WTC11 (cell line): Measurements from ENCODE around the gene LYZ.

ENCODE experiments used
- ATF3 ChIP-seq: sonication (generic); formaldehyde crosslinking; conservative IDR thresholded peaks from 2 replicates; pipeline ENCODE4 v1.8.1; 2022; ENCODE audit warnings: mild to moderate bottlenecking, missing genetic modification reagents
- ATF6 ChIP-seq: sonication (generic); formaldehyde crosslinking; IDR thresholded peaks from 2 replicates; pipeline ENCODE4 v1.8.1; 2023; ENCODE audit warnings: mild to moderate bottlenecking, missing genetic modification reagents
- CBFB ChIP-seq: sonication (generic); formaldehyde crosslinking; IDR thresholded peaks from 2 replicates; pipeline ENCODE4 v1.8.1; 2022; ENCODE audit warnings: mild to moderate bottlenecking, low read depth, missing genetic modification reagents
- ESRRA ChIP-seq: sonication (generic); formaldehyde crosslinking; IDR thresholded peaks from 2 replicates; pipeline ENCODE4 v1.8.1; 2022; ENCODE audit warnings: mild to moderate bottlenecking, missing genetic modification reagents, borderline replicate concordance
- GABPB1 ChIP-seq: sonication (generic); formaldehyde crosslinking; IDR thresholded peaks from 2 replicates; pipeline ENCODE4 v1.8.1; 2023; ENCODE audit warnings: mild to moderate bottlenecking, missing genetic modification reagents
- JUN ChIP-seq: sonication (generic); formaldehyde crosslinking; IDR thresholded peaks from 2 replicates; pipeline ENCODE4 v1.8.0; 2023; ENCODE audit warnings: mild to moderate bottlenecking, missing genetic modification reagents
- NR3C1 ChIP-seq: sonication (generic); formaldehyde crosslinking; conservative IDR thresholded peaks from 2 replicates; pipeline ENCODE4 v1.8.1; 2023; ENCODE audit warnings: low read depth, mild to moderate bottlenecking, missing genetic modification reagents
- OVOL2 ChIP-seq: fragments of 250-450 bp; sonication (Bioruptor Pico); IDR thresholded peaks from 2 replicates; pipeline ENCODE4 v1.9.0; 2021; ENCODE audit warnings: mild to moderate bottlenecking, borderline replicate concordance
- USF1 ChIP-seq: sonication (generic); formaldehyde crosslinking; IDR thresholded peaks from 2 replicates; pipeline ENCODE4 v1.8.0; 2022; ENCODE audit warnings: mild to moderate bottlenecking, missing genetic modification reagents
- ZNF232 ChIP-seq: sonication (generic); formaldehyde crosslinking; IDR thresholded peaks from 2 replicates; pipeline ENCODE4 v1.8.0; 2022; ENCODE audit warnings: mild to moderate bottlenecking, missing genetic modification reagents
- ZNF317 ChIP-seq: sonication (generic); formaldehyde crosslinking; IDR thresholded peaks from 2 replicates; pipeline ENCODE4 v1.8.1; 2023; ENCODE audit warnings: low read depth, mild to moderate bottlenecking, moderate library complexity, missing genetic modification reagents, borderline replicate concordance
- ZNF425 ChIP-seq: fragments of 250-450 bp; sonication (Bioruptor Pico); conservative IDR thresholded peaks from 2 replicates; pipeline ENCODE4 v1.9.0; 2021; ENCODE audit warnings: mild to moderate bottlenecking
- ZNF671 ChIP-seq: fragments of 250-450 bp; sonication (Bioruptor Pico); IDR thresholded peaks from 2 replicates; pipeline ENCODE4 v1.8.0; 2021; ENCODE audit warnings: mild to moderate bottlenecking
- TF ChIP-seq, protein P1 (sequence below): fragments of 200-600 bp; IDR thresholded peaks from 2 replicates; pipeline ENCODE4 v1.8.0; 2022; ENCODE audit warnings: antibody characterized with exemption

DNA sequence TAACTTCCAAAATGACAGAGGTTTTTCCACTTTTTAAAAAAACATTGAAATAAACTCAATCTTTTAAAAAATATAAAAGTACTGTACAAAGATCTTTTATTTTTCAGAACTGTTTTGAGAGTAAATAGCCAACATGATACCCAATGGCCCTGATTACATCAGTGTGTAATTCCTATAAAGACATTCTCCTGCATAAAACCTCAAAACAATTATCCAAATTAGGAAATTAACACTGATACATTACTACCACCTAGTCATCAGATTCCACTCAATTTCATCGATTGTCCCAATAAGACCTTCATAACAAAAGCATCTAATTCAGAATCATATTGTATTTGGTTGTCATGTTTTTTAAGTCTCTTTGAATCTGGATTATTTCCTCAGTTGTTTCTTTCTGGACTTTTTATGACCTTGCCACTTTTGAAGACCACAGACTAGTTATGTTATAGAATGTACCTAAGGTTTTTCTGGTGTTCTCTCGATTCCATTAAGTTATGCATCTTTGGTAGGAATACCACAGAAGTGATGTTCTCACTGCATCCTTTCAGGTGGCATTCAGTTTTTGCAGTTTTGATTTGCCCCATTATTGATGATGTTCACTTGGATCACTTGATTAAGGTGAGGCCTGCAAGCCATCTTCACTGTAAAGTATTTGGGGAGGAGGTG lies 7.3 kb downstream of the LYZ start:
- TF ChIP-seq, protein P1, sequence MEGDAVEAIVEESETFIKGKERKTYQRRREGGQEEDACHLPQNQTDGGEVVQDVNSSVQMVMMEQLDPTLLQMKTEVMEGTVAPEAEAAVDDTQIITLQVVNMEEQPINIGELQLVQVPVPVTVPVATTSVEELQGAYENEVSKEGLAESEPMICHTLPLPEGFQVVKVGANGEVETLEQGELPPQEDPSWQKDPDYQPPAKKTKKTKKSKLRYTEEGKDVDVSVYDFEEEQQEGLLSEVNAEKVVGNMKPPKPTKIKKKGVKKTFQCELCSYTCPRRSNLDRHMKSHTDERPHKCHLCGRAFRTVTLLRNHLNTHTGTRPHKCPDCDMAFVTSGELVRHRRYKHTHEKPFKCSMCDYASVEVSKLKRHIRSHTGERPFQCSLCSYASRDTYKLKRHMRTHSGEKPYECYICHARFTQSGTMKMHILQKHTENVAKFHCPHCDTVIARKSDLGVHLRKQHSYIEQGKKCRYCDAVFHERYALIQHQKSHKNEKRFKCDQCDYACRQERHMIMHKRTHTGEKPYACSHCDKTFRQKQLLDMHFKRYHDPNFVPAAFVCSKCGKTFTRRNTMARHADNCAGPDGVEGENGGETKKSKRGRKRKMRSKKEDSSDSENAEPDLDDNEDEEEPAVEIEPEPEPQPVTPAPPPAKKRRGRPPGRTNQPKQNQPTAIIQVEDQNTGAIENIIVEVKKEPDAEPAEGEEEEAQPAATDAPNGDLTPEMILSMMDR = no peak
- TF ChIP-seq NR3C1 (CRISPR knock-in tag) (no peak), JUN (no peak), OVOL2 (no peak), ZNF232 (CRISPR knock-in tag) (no peak), CBFB (no peak), ZNF317 (CRISPR knock-in tag) (no peak), ATF3 (no peak), USF1 (CRISPR knock-in tag) (no peak), GABPB1 (CRISPR knock-in tag) (no peak), ZNF425 (CRISPR knock-in tag) (no peak), ESRRA (no peak), ATF6 (CRISPR knock-in tag) (no peak), ZNF671 (CRISPR knock-in tag) (no peak)
